ENCODE measurements around the gene TWIST2.

Gene TWIST2

GRCh38 chr2:238811293-238811692, 36.6 kb upstream of the TWIST2 start:
- no peak overlapping the region for H3K4me3 ChIP-seq (ENCODE audit: control insufficient read depth, low read depth, low read length)
- DNase-seq (ENCODE audit: low read depth), result peak; percentile 92
- TF ChIP-seq CTCF (conservative IDR thresholded peaks at IDR 0.05; ENCODE audit: control insufficient read depth, insufficient read depth, low read depth, low read length), result no peak

GRCh38 chr2:238811759-238812158, 36.1 kb upstream of the TWIST2 start:
- TF ChIP-seq CTCF (conservative IDR thresholded peaks at IDR 0.05; ENCODE audit: control insufficient read depth, insufficient read depth, low read depth, low read length), result no peak
- peak; percentile 93 for DNase-seq (ENCODE audit: low read depth)
- H3K4me3 ChIP-seq (ENCODE audit: control insufficient read depth, low read depth, low read length), result no peak overlapping the region

- TF ChIP-seq CTCF (conservative IDR thresholded peaks at IDR 0.05; ENCODE audit: control insufficient read depth, insufficient read depth, low read depth, low read length), result no peak
- DNase-seq (ENCODE audit: low read depth), result no peak
- no peak overlapping the region for H3K4me3 ChIP-seq (ENCODE audit: control insufficient read depth, low read depth, low read length)
Measured at GRCh38 chr2:238813109-238813508, 34.8 kb upstream of the TWIST2 start.

GRCh38 chr2:238814815-238815214, 33.1 kb upstream of the TWIST2 start:
- DNase-seq (ENCODE audit: low read depth), result no peak
- TF ChIP-seq CTCF (conservative IDR thresholded peaks at IDR 0.05; ENCODE audit: control insufficient read depth, insufficient read depth, low read depth, low read length), result no peak
- no peak overlapping the region for H3K4me3 ChIP-seq (ENCODE audit: control insufficient read depth, low read depth, low read length)

- DNase-seq (ENCODE audit: low read depth), result no peak
- no peak overlapping the region for H3K4me3 ChIP-seq (ENCODE audit: control insufficient read depth, low read depth, low read length)
- no peak for TF ChIP-seq CTCF (conservative IDR thresholded peaks at IDR 0.05; ENCODE audit: control insufficient read depth, insufficient read depth, low read depth, low read length)
Measured at GRCh38 chr2:238816291-238816690, 31.6 kb upstream of the TWIST2 start.

- DNase-seq (ENCODE audit: low read depth), result no peak
- no peak overlapping the region for H3K4me3 ChIP-seq (ENCODE audit: control insufficient read depth, low read depth, low read length)
- no peak for TF ChIP-seq CTCF (conservative IDR thresholded peaks at IDR 0.05; ENCODE audit: control insufficient read depth, insufficient read depth, low read depth, low read length)
Measured at GRCh38 chr2:238817382-238817781, 30.5 kb upstream of the TWIST2 start.

GRCh38 chr2:238817891-238818290, 30.0 kb upstream of the TWIST2 start:
- no peak for DNase-seq (ENCODE audit: low read depth)
- TF ChIP-seq CTCF (conservative IDR thresholded peaks at IDR 0.05; ENCODE audit: control insufficient read depth, insufficient read depth, low read depth, low read length), result no peak
- no peak overlapping the region for H3K4me3 ChIP-seq (ENCODE audit: control insufficient read depth, low read depth, low read length)
